K562 (cell line): ENCODE measurements around the gene GMDS. TPM values are rescaled to one million over a fixed set of nuclear protein-coding genes. Genes with fewer than 3 reads are reported as not detected.

Experiments
- ATAC-seq: fragments of 200-7000 bp; cut with Tn5 transposase; 3 replicates; pipeline ENCODE4 v1.9.1; 2020; ENCODE audit warnings: moderate library complexity
- BruUV-seq: library from RNA; stranded (reverse); fragments of 400-500 nt; replicated peaks from 2 replicates; lab custom pipeline; 2021; lab: Mats Ljungman, UMichigan
- CTCF ChIA-PET: fragments of 300-600 bp; formaldehyde crosslinking; extraction: SDS; loops from one replicate; lab custom pipeline; 2021; ENCODE audit warnings: low intra/inter-chr PET ratio; lab: Yijun Ruan, JAX
- POLR2A ChIA-PET: fragments of 300-600, 350-650 bp; sonication (Branson Sonifier 250); formaldehyde crosslinking; extraction: SDS; loops from one replicate; lab custom pipeline; 2021; ENCODE audit warnings: antibody characterized with exemption, inconsistent platforms; lab: Yijun Ruan, JAX
- DNase-seq, 4 experiments: peaks; one replicate each; pipeline versions ENCODE4 v3.0.0 to v3.0.0-alpha.2; 2011 to 2018; ENCODE audit warnings: low spot score in 3 of 4, mixed read lengths in 3 of 4; ENCODE audit errors: extremely low read depth in 1 of 4
- FAIRE-seq: peaks from 2 replicates; lab custom pipeline; 2011; peaks lifted over from hg19 to GRCh38; lab: Jason Lieb, UNC
- H2AFZ ChIP-seq: 2 replicates; pipeline ENCODE4 v1.6.0; 2011; ENCODE audit warnings: low read depth, low read length, control low read depth, inconsistent platforms
- H3K27ac ChIP-seq: fragments of 200-600 bp; 3 replicates; pipeline ENCODE4 v1.8.0; 2011; ENCODE audit warnings: low read depth, mild to moderate bottlenecking, control low read depth, inconsistent platforms, low read length, moderate library complexity, mixed read lengths; ENCODE audit errors: extremely low read depth
- H3K27me3 ChIP-seq, 2 experiments: fragments of 300-600 bp in 1 of 2; 2 replicates in 1 of 2; 3 replicates in 1 of 2; pipeline versions ENCODE4 v1.6.0 to v1.8.0; 2011; ENCODE audit warnings: inconsistent platforms in 2 of 2, low read length in 2 of 2, mild to moderate bottlenecking in 1 of 2, mixed read lengths in 1 of 2, moderate library complexity in 1 of 2; ENCODE audit not compliant: control insufficient read depth in 2 of 2, insufficient read depth in 2 of 2
- H3K36me3 ChIP-seq: fragments of 300-600 bp; 3 replicates; pipeline ENCODE4 v1.8.0; 2011; ENCODE audit warnings: mild to moderate bottlenecking, low read length, inconsistent platforms; ENCODE audit not compliant: control insufficient read depth, insufficient read depth
- H3K4me1 ChIP-seq, 2 experiments: fragments of 200-600 bp in 1 of 2; replicated peaks in 1 of 2; 2 replicates in 1 of 2; 3 replicates in 1 of 2; pipeline versions ENCODE4 v1.5.1 to v1.8.0; 2011; ENCODE audit warnings: inconsistent platforms in 2 of 2, low read length in 2 of 2, mild to moderate bottlenecking in 1 of 2, mixed read lengths in 1 of 2, moderate library complexity in 1 of 2; ENCODE audit not compliant: control insufficient read depth in 2 of 2, insufficient read depth in 2 of 2
- H3K4me2 ChIP-seq: 2 replicates; pipeline ENCODE4 v1.6.1; 2011; ENCODE audit warnings: low read length, control low read depth, inconsistent platforms, mixed read lengths; ENCODE audit not compliant: insufficient read depth
- H3K4me3 ChIP-seq: fragments of 200-600 bp; sonication (generic), shearing (Covaris generic); 2 replicates; pipeline ENCODE4 v1.5.1; 2016; ENCODE audit warnings: control low read depth, inconsistent platforms
- H3K79me2 ChIP-seq: fragments of 200-600 bp; 3 replicates; pipeline ENCODE4 v1.8.0; 2011; ENCODE audit warnings: low read length, inconsistent platforms; ENCODE audit not compliant: control insufficient read depth, insufficient read depth
- H3K9ac ChIP-seq, 2 experiments: 2 replicates each; pipeline versions ENCODE4 v1.6.0 to v1.6.1; 2011; ENCODE audit warnings: low read depth in 2 of 2, low read length in 2 of 2, control low read depth in 1 of 2, inconsistent platforms in 1 of 2, mild to moderate bottlenecking in 1 of 2, mixed read lengths in 1 of 2; ENCODE audit not compliant: insufficient read depth in 1 of 2
- H3K9me1 ChIP-seq: one replicate; pipeline ENCODE4 v1.6.0; 2011; ENCODE audit warnings: inconsistent platforms, mild to moderate bottlenecking, low read length, moderate library complexity; ENCODE audit not compliant: control insufficient read depth, insufficient read depth
- H3K9me3 ChIP-seq: replicated peaks from 2 replicates; pipeline ENCODE4 v1.5.1; 2011; ENCODE audit warnings: low read depth, low read length, inconsistent platforms; ENCODE audit not compliant: control insufficient read depth, insufficient read depth
- H4K20me1 ChIP-seq: replicated peaks from 2 replicates; pipeline ENCODE4 v1.6.1; 2011; ENCODE audit warnings: low read length, inconsistent platforms, mixed read lengths; ENCODE audit not compliant: control insufficient read depth, insufficient read depth
- CCNT2 ChIP-seq: IDR thresholded peaks from 2 replicates; pipeline ENCODE4 v1.6.1; 2011; ENCODE audit warnings: borderline replicate concordance, low read depth, mild to moderate bottlenecking, moderate library complexity, mixed read lengths, low read length; ENCODE audit not compliant: insufficient read length; ENCODE audit errors: extremely low read depth
- CHD1 ChIP-seq: fragments of 200-600 bp; sonication (generic); IDR thresholded peaks from one replicate; pipeline ENCODE4 v1.6.1; 2012; ENCODE audit warnings: mild to moderate bottlenecking, moderate library complexity, low read length, inconsistent platforms
- CREBBP ChIP-seq: IDR thresholded peaks from one replicate; pipeline ENCODE4 v1.6.1; 2012; ENCODE audit warnings: low read depth, mild to moderate bottlenecking, control low read depth, inconsistent platforms, low read length
- ELF1 ChIP-seq: fragments of 200-800 bp; sonication (Bioruptor generic); IDR thresholded peaks from 2 replicates; pipeline ENCODE4 v1.6.1; 2016; ENCODE audit warnings: missing genetic modification characterization, missing compliant biosample characterization
- ERF ChIP-seq: fragments of 450-650 bp; formaldehyde crosslinking; IDR thresholded peaks from 2 replicates; pipeline ENCODE4 v1.4.0; 2020; ENCODE audit warnings: mild to moderate bottlenecking, mixed read lengths
- FOXO4 ChIP-seq: fragments of 450-650 bp; formaldehyde crosslinking; IDR thresholded peaks from 2 replicates; pipeline ENCODE4 v1.4.0; 2020; ENCODE audit warnings: mild to moderate bottlenecking, moderate library complexity
- HMBOX1 ChIP-seq: sonication (generic); IDR thresholded peaks from 2 replicates; pipeline ENCODE4 v1.6.1; 2016
- KAT2B ChIP-seq: IDR thresholded peaks from one replicate; pipeline ENCODE4 v1.6.1; 2012; ENCODE audit warnings: low read depth, mild to moderate bottlenecking, control low read depth, inconsistent platforms, low read length, moderate library complexity
- KDM1A ChIP-seq, 2 experiments: fragments of 450-650 bp; IDR thresholded peaks; 2 replicates each; pipeline ENCODE4 v1.6.1; 2016; ENCODE audit warnings: mild to moderate bottlenecking in 2 of 2
- KLF1 ChIP-seq: fragments of 450-650 bp; IDR thresholded peaks from 2 replicates; pipeline ENCODE4 v1.6.1; 2016; ENCODE audit warnings: missing genetic modification characterization, missing compliant biosample characterization
- MEF2D ChIP-seq: conservative IDR thresholded peaks from 2 replicates; pipeline ENCODE4 v1.6.1; 2016; ENCODE audit warnings: low read depth, missing genetic modification characterization, missing compliant biosample characterization
- NCOA6 ChIP-seq: fragments of 450-650 bp; IDR thresholded peaks from 2 replicates; pipeline ENCODE4 v1.6.1; 2017; ENCODE audit warnings: mild to moderate bottlenecking
- RAD21 ChIP-seq, 2 experiments: fragments of 250-450 bp in 1 of 2; fragments of 450-650 bp in 1 of 2; sonication (Bioruptor Pico) in 1 of 2; formaldehyde crosslinking in 1 of 2; IDR thresholded peaks in 1 of 2; conservative IDR thresholded peaks in 1 of 2; 2 replicates each; pipeline versions ENCODE4 v1.4.0 to v1.8.0; 2020 to 2022; ENCODE audit warnings: mild to moderate bottlenecking in 2 of 2, moderate library complexity in 1 of 2
- SRSF3 ChIP-seq: fragments of 200-400 bp; formaldehyde crosslinking; IDR thresholded peaks from 2 replicates; pipeline ENCODE4 v1.6.1; 2016; ENCODE audit warnings: mild to moderate bottlenecking, low read length, moderate library complexity; ENCODE audit not compliant: insufficient read depth
- TSC22D4 ChIP-seq: fragments of 450-650 bp; IDR thresholded peaks from 2 replicates; pipeline ENCODE4 v1.6.1; 2016; ENCODE audit warnings: missing genetic modification characterization, missing biosample characterization, control low read depth
- XRCC4 ChIP-seq: IDR thresholded peaks from one replicate; pipeline ENCODE4 v1.6.1; 2011; ENCODE audit not compliant: insufficient read depth, insufficient read length; ENCODE audit errors: extremely low read depth
- ZNF512 ChIP-seq: IDR thresholded peaks from 2 replicates; pipeline ENCODE4 v1.6.1; 2016; ENCODE audit warnings: missing genetic modification characterization, missing compliant biosample characterization
- WGBS: fragments of 100-300 bp; shearing (Covaris generic); methylation state at CpG from one replicate; pipeline ENCODE4 v1.1.6; 2016; ENCODE audit warnings: low coverage, mixed read lengths; ENCODE audit not compliant: insufficient coverage; ENCODE audit errors: missing lambda C conversion rate; 5-methylcytosine and 5-hydroxymethylcytosine counted together
- in situ Hi-C: fragments of 300-500 bp; cut with MboI; formaldehyde crosslinking; loops from 4 replicates; pipeline ENCODE4 v1.15.0; 2018; ENCODE audit warnings: inconsistent platforms, mixed read lengths
- intact Hi-C: fragments of 100-400 bp; cut with micrococcal nuclease; formaldehyde crosslinking; loops from 2 replicates; pipeline ENCODE4 v1.14.2; 2022
- polyA plus RNA-seq, 8 experiments: library from polyadenylated mRNA; depleted of rRNA in 4 of 8; stranded (reverse) in 5 of 8; unstranded in 3 of 8; fragments of >200 nt; fragmentation: Nextera tagmentation in 2 of 8; fragmentation: Illumina TruSeq in 1 of 8; extraction: Ambion mirVana in 2 of 8; extraction: Trizol in 1 of 8; gene quantifications; 2 replicates each; pipeline versions ENCODE4 v1.2.1 to v1.2.3, GENCODE V29; 2011 to 2014; ENCODE audit warnings: inconsistent platforms in 1 of 8, missing spikeins in 1 of 8
- total RNA-seq, 7 experiments: library from RNA; depleted of rRNA in 6 of 7; stranded (reverse); fragments of >200 nt in 6 of 7; fragmentation: Illumina TruSeq in 2 of 7; extraction: Trizol in 2 of 7; gene quantifications; 2 replicates each; pipeline versions ENCODE4 v1.2.1 to v1.2.3, GENCODE V29; 2011 to 2021; ENCODE audit warnings: low replicate concordance in 1 of 7
- TF ChIP-seq, protein P1 (sequence below): fragments of 450-650 bp; IDR thresholded peaks from 2 replicates; pipeline ENCODE4 v1.6.1; 2016

GMDS gene
- total and polyA plus RNA-seq, 9 of the 15 experiments (the other 6 are each of a cell fraction or from before 2014, with no cell fraction given): 0.48 to 31.8 (median 13.4) TPM

DNA sequence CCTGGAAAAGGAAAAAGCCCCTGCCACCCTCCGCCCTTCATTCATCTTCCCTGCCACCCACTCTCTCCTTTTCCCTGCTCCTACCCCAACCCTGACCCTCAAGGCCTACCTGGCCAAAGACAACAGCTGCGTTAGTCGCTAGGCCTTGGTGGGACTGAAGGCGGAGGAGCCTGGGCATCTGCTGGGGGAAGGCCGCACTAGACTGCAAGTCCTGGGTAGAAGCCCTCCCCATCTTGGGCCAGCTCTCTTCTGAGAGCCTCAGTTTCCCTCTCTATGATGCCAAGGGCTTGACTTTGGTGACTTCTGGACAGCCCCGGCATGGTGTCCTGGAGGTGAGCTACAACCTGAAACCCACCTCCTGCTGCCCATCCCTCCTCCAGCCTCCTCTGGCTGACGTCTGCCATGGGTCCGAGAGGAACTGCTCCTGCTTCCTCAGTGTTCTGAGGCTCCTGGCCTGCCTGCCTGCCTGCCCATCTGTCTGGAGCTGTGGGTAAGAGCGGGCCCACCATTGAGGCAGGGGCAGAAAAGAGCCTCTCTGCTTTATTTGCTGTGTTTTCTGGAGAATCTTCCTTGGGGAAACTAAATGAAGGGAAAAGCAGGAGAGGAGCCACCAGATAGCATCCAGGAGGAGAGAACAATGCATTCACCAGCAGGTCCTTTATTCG, 643.2 kb downstream of the GMDS start:
- Histone ChIP-seq H3K4me2 (no peak overlapping the region), H3K27me3 (peaks cover 72 to 89% of the 10 kb centered on the region in 2 experiments), H3K27ac (no peak overlapping the region), H3K79me2 (no peaks in the 10 kb centered on the region), H3K4me3 (no peak overlapping the region), H3K9me1 (no peaks in the 10 kb centered on the region), H3K36me3 (no peaks in the 10 kb centered on the region), H3K9ac (no peak overlapping the region), H2AFZ (no peak overlapping the region), H4K20me1 (peaks cover 22% of the 10 kb centered on the region), H3K4me1 (peaks cover 0 to 18% of the 10 kb centered on the region in 2 experiments; a peak in 1 of 5 replicates), H3K9me3 (no peaks in the 10 kb centered on the region)
- DNase-seq: no peak
- ATAC-seq: no peak
- POLR2A ChIA-PET: interaction anchor here (0.5 kb wide), 1 partner anchor 1065 kb away, joined by 3 read pairs; no protein-coding TSS in a partner anchor
- in situ Hi-C loops (loop anchor here (10.0 kb wide), 2 partner anchors 583 to 853 kb away; no protein-coding TSS in a partner anchor), intact Hi-C loops (no loop called here)
- FAIRE-seq: no peak
- CTCF ChIA-PET: interaction anchor here (0.6 kb wide), 1 partner anchor 526 kb away, joined by 3 read pairs; no protein-coding TSS in a partner anchor
- 4% methylated on average over 9 of the region's 10 CpGs for WGBS
- BruUV-seq: no TSS peak
- TF ChIP-seq ERF (no peak), MEF2D (no peak), ZNF512 (tag) (no peak), CCNT2 (no peak), KLF1 (no peak), ELF1 (tag) (no peak), SRSF3 (no peak), HMBOX1 (no peak), RAD21 (CRISPR knock-in tag; conservative IDR thresholded peaks at IDR 0.05 in 1 of 2, IDR thresholded peaks at IDR 0.05 in 1 of 2) (no peak), XRCC4 (no peak), CHD1 (no peak), FOXO4 (CRISPR knock-in tag) (no peak), KAT2B (no peak), TSC22D4 (tag) (no peak), CREBBP (no peak), NCOA6 (no peak), KDM1A (IDR thresholded peaks at IDR 0.05) (no peak)
- TF ChIP-seq, protein P1, sequence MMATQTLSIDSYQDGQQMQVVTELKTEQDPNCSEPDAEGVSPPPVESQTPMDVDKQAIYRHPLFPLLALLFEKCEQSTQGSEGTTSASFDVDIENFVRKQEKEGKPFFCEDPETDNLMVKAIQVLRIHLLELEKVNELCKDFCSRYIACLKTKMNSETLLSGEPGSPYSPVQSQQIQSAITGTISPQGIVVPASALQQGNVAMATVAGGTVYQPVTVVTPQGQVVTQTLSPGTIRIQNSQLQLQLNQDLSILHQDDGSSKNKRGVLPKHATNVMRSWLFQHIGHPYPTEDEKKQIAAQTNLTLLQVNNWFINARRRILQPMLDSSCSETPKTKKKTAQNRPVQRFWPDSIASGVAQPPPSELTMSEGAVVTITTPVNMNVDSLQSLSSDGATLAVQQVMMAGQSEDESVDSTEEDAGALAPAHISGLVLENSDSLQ: no peak
